ENCODE measurements around the gene TOMM40. TPM values are rescaled to one million over a fixed set of nuclear protein-coding genes. Genes with fewer than 3 reads are reported as not detected.
A peak's percentile ranks its signal among the peaks of the same experiment; 100 is the strongest.

Gene TOMM40
- total and polyA plus RNA-seq, 9 of the 15 experiments (the other 6 are each of a cell fraction or from before 2014, with no cell fraction given): 0.89 to 290 (median 160) TPM

DNA sequence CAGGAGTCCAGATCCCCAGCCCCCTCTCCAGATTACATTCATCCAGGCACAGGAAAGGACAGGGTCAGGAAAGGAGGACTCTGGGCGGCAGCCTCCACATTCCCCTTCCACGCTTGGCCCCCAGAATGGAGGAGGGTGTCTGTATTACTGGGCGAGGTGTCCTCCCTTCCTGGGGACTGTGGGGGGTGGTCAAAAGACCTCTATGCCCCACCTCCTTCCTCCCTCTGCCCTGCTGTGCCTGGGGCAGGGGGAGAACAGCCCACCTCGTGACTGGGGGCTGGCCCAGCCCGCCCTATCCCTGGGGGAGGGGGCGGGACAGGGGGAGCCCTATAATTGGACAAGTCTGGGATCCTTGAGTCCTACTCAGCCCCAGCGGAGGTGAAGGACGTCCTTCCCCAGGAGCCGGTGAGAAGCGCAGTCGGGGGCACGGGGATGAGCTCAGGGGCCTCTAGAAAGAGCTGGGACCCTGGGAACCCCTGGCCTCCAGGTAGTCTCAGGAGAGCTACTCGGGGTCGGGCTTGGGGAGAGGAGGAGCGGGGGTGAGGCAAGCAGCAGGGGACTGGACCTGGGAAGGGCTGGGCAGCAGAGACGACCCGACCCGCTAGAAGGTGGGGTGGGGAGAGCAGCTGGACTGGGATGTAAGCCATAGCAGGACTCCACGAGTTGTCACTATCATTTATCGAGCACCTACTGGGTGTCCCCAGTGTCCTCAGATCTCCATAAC lies 14.5 kb downstream of the TOMM40 start, which contains the start of gene APOE (continued):
- TF ChIP-seq CHD1 (IDR thresholded peaks at IDR 0.05; ENCODE audit: low read length) (peak; percentile 30), ZNF239 (CRISPR knock-in tag; IDR thresholded peaks at IDR 0.05) (no peak), CBX8 (IDR thresholded peaks at IDR 0.05; ENCODE audit: borderline replicate concordance, extremely low read depth, low read depth, low read length, poor library complexity, severe bottlenecking) (no peak), SMAD4 (CRISPR knock-in tag; conservative IDR thresholded peaks at IDR 0.05) (no peak), GATAD2A (IDR thresholded peaks at IDR 0.05) (0 out of 2 replicates have a peak, but pooled peaks have one; percentile 16), BCOR (IDR thresholded peaks at IDR 0.05) (no peak), ZNF263 (CRISPR knock-in tag; IDR thresholded peaks at IDR 0.05; ENCODE audit: borderline replicate concordance) (peak; percentile 21; the same call in 1 of the 2 replicates), MAX (CRISPR knock-in tag; IDR thresholded peaks at IDR 0.05) (0 out of 2 replicates have a peak, but pooled peaks have one; percentile 6), ZC3H11A (IDR thresholded peaks at IDR 0.05; ENCODE audit: low read depth, low read length) (no peak), ZNF740 (CRISPR knock-in tag; IDR thresholded peaks at IDR 0.05) (no peak), ZNF740 (tag; IDR thresholded peaks at IDR 0.05) (no peak), STAT5A (IDR thresholded peaks at IDR 0.05; ENCODE audit: borderline replicate concordance, low read length) (no peak), TGIF2 (CRISPR knock-in tag; IDR thresholded peaks at IDR 0.05) (no peak), POLR2G (IDR thresholded peaks at IDR 0.05; ENCODE audit: low read depth, low read length) (peak; percentile 76), IFI16 (CRISPR knock-in tag; IDR thresholded peaks at IDR 0.05) (no peak), ZNF253 (CRISPR knock-in tag; conservative IDR thresholded peaks at IDR 0.05) (no peak), SRSF1 (IDR thresholded peaks at IDR 0.05; ENCODE audit: low read depth, low read length) (no peak), CREB5 (CRISPR knock-in tag; IDR thresholded peaks at IDR 0.05) (no peak), MBD2 (IDR thresholded peaks at IDR 0.05; ENCODE audit: borderline replicate concordance, low read depth) (no peak), KDM2B (CRISPR knock-in tag; IDR thresholded peaks at IDR 0.05) (no peak), RUNX1 (IDR thresholded peaks at IDR 0.05; ENCODE audit: low read depth) (no peak)
- TF ChIP-seq, protein P1, sequence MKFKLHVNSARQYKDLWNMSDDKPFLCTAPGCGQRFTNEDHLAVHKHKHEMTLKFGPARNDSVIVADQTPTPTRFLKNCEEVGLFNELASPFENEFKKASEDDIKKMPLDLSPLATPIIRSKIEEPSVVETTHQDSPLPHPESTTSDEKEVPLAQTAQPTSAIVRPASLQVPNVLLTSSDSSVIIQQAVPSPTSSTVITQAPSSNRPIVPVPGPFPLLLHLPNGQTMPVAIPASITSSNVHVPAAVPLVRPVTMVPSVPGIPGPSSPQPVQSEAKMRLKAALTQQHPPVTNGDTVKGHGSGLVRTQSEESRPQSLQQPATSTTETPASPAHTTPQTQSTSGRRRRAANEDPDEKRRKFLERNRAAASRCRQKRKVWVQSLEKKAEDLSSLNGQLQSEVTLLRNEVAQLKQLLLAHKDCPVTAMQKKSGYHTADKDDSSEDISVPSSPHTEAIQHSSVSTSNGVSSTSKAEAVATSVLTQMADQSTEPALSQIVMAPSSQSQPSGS (CRISPR knock-in tag; IDR thresholded peaks at IDR 0.05): no peak
- TF ChIP-seq, protein P2, sequence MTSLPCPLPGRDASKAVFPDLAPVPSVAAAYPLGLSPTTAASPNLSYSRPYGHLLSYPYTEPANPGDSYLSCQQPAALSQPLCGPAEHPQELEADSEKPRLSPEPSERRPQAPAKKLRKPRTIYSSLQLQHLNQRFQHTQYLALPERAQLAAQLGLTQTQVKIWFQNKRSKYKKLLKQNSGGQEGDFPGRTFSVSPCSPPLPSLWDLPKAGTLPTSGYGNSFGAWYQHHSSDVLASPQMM (CRISPR knock-in tag; IDR thresholded peaks at IDR 0.05): no peak
- TF ChIP-seq, protein P3, sequence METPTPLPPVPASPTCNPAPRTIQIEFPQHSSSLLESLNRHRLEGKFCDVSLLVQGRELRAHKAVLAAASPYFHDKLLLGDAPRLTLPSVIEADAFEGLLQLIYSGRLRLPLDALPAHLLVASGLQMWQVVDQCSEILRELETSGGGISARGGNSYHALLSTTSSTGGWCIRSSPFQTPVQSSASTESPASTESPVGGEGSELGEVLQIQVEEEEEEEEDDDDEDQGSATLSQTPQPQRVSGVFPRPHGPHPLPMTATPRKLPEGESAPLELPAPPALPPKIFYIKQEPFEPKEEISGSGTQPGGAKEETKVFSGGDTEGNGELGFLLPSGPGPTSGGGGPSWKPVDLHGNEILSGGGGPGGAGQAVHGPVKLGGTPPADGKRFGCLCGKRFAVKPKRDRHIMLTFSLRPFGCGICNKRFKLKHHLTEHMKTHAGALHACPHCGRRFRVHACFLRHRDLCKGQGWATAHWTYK (CRISPR knock-in tag; IDR thresholded peaks at IDR 0.05): no peak

Measured in K562 (cell line).